ENCODE data around the gene HOXD9.

The HOXD9 gene

DNA sequence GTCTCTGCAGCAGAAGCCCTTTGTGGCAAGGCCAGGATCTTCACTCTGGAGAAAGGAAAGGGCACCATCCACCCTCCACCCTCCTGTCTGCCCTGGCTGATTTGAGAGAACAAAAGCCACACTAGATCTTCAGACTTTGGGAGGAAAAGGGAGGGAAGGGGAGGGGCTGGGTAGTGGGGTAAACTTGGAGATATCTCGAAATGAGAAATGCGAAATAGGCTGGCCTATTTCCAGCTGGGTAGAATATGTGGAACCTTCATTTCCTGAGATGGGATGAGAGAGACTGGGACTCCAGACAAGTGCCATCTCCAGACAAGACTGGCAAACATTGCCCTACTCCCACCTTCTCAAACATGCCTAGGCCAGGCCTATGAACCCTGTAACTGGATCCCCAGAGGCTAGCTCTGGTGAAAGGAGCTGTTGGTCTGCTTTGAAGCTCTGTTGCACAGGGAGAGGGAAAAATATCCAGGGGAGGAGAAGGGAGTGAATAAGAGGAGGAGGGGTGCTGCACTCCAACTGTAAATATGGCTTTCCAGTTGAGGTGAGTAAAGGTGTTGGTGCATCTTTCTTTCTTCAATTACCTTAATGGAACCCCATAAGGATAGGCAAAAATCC is 21.2 kb upstream of the HOXD9 start:
- Histone ChIP-seq H3K9me3 (ENCODE audit: control insufficient read depth, insufficient read depth, low read depth, low read length) (no peaks in the 10 kb centered on the region), H3K4me1 (ENCODE audit: control insufficient read depth, insufficient read depth, low read length) (peaks cover 59% of the 10 kb centered on the region), H3K27me3 (ENCODE audit: control insufficient read depth, insufficient read depth, low read length) (peaks cover 100% of the 10 kb centered on the region), H3K9ac (ENCODE audit: low read length) (no peak overlapping the region), H3K4me3 (ENCODE audit: low read depth, low read length) (no peak overlapping the region), H3K36me3 (ENCODE audit: control insufficient read depth, insufficient read depth, low read length) (no peaks in the 10 kb centered on the region), H3K27ac (ENCODE audit: low read depth, low read length) (no peak overlapping the region)

- Histone ChIP-seq H3K4me1 (ENCODE audit: control insufficient read depth, insufficient read depth, low read length) (peaks cover 53% of the 10 kb centered on the region), H3K9me3 (ENCODE audit: control insufficient read depth, insufficient read depth, low read depth, low read length) (no peaks in the 10 kb centered on the region), H3K27me3 (ENCODE audit: control insufficient read depth, insufficient read depth, low read length) (peaks cover 100% of the 10 kb centered on the region), H3K36me3 (ENCODE audit: control insufficient read depth, insufficient read depth, low read length) (no peaks in the 10 kb centered on the region), H3K4me3 (ENCODE audit: low read depth, low read length) (no peak overlapping the region), H3K9ac (ENCODE audit: low read length) (no peak overlapping the region), H3K27ac (ENCODE audit: low read depth, low read length) (no peak overlapping the region)
Observed at GRCh38 chr2:176101842-176102241, 20.7 kb upstream of the HOXD9 start.

- peaks cover 100% of the 10 kb centered on the region for H3K27me3 ChIP-seq (ENCODE audit: control insufficient read depth, insufficient read depth, low read length)
- no peaks in the 10 kb centered on the region for H3K9me3 ChIP-seq (ENCODE audit: control insufficient read depth, insufficient read depth, low read depth, low read length)
- H3K4me1 ChIP-seq (ENCODE audit: control insufficient read depth, insufficient read depth, low read length), result peaks cover 57% of the 10 kb centered on the region
- H3K36me3 ChIP-seq (ENCODE audit: control insufficient read depth, insufficient read depth, low read length), result no peaks in the 10 kb centered on the region
- no peak overlapping the region for H3K9ac ChIP-seq (ENCODE audit: low read length)
- no peak overlapping the region for H3K27ac ChIP-seq (ENCODE audit: low read depth, low read length)
- H3K4me3 ChIP-seq (ENCODE audit: low read depth, low read length), result no peak overlapping the region
Observed at GRCh38 chr2:176102309-176102866, 20.1 kb upstream of the HOXD9 start.

DNA sequence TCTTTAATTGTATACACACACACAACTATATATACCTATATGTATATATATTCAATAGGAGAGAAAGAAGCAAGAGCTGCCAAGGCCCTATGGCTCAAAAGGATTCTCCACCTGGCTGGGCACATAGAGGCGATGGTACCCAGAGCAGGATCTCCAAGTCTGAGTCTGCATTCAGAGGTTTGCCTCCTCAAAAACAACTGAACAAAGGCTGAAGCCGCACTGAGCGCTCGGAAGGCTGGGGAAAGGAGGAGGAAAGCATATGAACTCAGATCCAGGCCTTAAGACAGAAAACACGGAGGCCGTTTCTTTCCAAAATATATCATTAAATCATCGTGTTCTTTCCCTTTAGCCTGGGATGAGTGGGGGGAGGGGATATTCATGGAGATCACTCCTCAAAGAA is 19.3 kb upstream of the HOXD9 start:
- H3K27me3 ChIP-seq (ENCODE audit: control insufficient read depth, insufficient read depth, low read length), result peaks cover 99% of the 10 kb centered on the region
- H3K4me3 ChIP-seq (ENCODE audit: low read depth, low read length), result no peak overlapping the region
- no peak overlapping the region for H3K9ac ChIP-seq (ENCODE audit: low read length)
- no peak overlapping the region for H3K27ac ChIP-seq (ENCODE audit: low read depth, low read length)
- no peaks in the 10 kb centered on the region for H3K9me3 ChIP-seq (ENCODE audit: control insufficient read depth, insufficient read depth, low read depth, low read length)
- no peaks in the 10 kb centered on the region for H3K36me3 ChIP-seq (ENCODE audit: control insufficient read depth, insufficient read depth, low read length)
- H3K4me1 ChIP-seq (ENCODE audit: control insufficient read depth, insufficient read depth, low read length), result peaks cover 52% of the 10 kb centered on the region

DNA sequence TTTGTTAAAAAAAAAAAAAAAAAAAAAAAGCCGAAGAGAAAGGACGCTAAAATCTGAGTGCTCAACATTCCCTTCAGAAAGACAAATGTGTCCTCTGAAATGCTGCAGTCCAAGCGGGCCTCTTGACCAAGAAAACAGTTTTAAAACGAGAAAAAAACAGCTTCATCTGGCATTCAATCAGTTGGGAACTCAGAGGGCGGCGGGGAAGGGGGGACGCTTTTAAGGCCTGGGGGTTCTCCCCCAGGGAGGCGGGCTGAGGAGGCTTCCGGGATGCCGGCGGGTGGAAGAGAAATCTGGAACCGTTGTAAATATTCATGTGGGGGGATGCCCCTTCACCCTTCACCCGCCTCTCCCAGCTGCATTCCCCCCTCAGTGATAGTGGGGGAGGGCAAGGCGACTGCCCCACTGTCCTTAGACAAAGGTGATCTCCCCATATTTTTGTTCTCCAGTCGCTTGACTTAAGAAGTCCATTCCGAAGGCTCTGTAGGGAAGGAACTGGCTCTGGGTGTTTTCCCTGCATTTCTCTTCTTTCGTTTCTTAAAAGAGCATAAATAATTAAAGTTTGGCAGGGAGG is 18.7 kb upstream of the HOXD9 start:
- H3K4me3 ChIP-seq (ENCODE audit: low read depth, low read length), result peak overlapping the region; percentile 52
- H3K4me1 ChIP-seq (ENCODE audit: control insufficient read depth, insufficient read depth, low read length), result peaks cover 51% of the 10 kb centered on the region
- no peak overlapping the region for H3K9ac ChIP-seq (ENCODE audit: low read length)
- H3K27ac ChIP-seq (ENCODE audit: low read depth, low read length), result no peak overlapping the region
- H3K27me3 ChIP-seq (ENCODE audit: control insufficient read depth, insufficient read depth, low read length), result peaks cover 99% of the 10 kb centered on the region
- H3K9me3 ChIP-seq (ENCODE audit: control insufficient read depth, insufficient read depth, low read depth, low read length), result no peaks in the 10 kb centered on the region
- H3K36me3 ChIP-seq (ENCODE audit: control insufficient read depth, insufficient read depth, low read length), result no peaks in the 10 kb centered on the region

GRCh38 chr2:176104316-176105077 is 18.0 kb upstream of the HOXD9 start:
- Histone ChIP-seq H3K27ac (ENCODE audit: low read depth, low read length) (no peak overlapping the region), H3K4me1 (ENCODE audit: control insufficient read depth, insufficient read depth, low read length) (peaks cover 45% of the 10 kb centered on the region), H3K27me3 (ENCODE audit: control insufficient read depth, insufficient read depth, low read length) (peaks cover 99% of the 10 kb centered on the region), H3K9me3 (ENCODE audit: control insufficient read depth, insufficient read depth, low read depth, low read length) (no peaks in the 10 kb centered on the region), H3K36me3 (ENCODE audit: control insufficient read depth, insufficient read depth, low read length) (no peaks in the 10 kb centered on the region), H3K4me3 (ENCODE audit: low read depth, low read length) (peak overlapping the region; percentile 52), H3K9ac (ENCODE audit: low read length) (peak overlapping the region; percentile 62)

DNA sequence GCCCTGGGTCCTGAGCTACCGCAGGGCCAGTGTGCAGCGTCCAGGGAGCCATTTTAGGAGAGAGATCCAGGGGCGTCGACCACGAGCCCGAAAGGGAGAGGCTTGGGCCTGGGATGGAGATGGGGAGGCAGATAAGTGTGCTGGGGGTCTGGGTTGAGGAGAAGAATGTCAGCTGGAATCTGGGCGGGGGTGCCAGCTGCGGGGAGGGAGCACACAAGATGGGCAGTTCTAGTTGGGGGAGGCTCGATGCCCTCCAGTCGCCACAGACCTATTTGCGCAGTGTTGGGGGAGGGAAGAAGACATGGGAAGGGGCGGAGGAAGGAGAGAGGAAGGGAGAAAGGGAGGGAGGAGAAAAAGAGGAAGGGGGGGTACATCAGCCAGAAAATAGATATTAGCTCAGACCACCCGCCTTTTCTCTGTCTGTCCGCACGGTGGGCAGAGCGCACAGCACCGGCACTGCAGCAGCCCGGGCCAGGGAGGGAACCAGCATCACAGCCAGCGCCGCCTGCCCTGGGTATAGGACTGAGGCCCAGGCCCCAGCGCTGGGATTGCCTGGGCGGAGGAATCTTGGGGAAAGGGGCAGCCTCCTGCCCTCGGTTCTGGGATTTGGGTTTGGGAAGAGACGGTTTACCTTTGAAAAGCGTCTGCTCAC is 17.3 kb upstream of the HOXD9 start:
- H3K4me1 ChIP-seq (ENCODE audit: control insufficient read depth, insufficient read depth, low read length), result peaks cover 40% of the 10 kb centered on the region
- H3K4me3 ChIP-seq (ENCODE audit: low read depth, low read length), result peak overlapping the region; percentile 52
- peaks cover 99% of the 10 kb centered on the region for H3K27me3 ChIP-seq (ENCODE audit: control insufficient read depth, insufficient read depth, low read length)
- peak overlapping the region; percentile 62 for H3K9ac ChIP-seq (ENCODE audit: low read length)
- H3K9me3 ChIP-seq (ENCODE audit: control insufficient read depth, insufficient read depth, low read depth, low read length), result no peaks in the 10 kb centered on the region
- no peak overlapping the region for H3K27ac ChIP-seq (ENCODE audit: low read depth, low read length)
- no peaks in the 10 kb centered on the region for H3K36me3 ChIP-seq (ENCODE audit: control insufficient read depth, insufficient read depth, low read length)

GRCh38 chr2:176105730-176106580 is 16.6 kb upstream of the HOXD9 start:
- H3K4me1 ChIP-seq (ENCODE audit: control insufficient read depth, insufficient read depth, low read length), result peaks cover 33% of the 10 kb centered on the region
- H3K9me3 ChIP-seq (ENCODE audit: control insufficient read depth, insufficient read depth, low read depth, low read length), result no peaks in the 10 kb centered on the region
- no peak overlapping the region for H3K27ac ChIP-seq (ENCODE audit: low read depth, low read length)
- peak overlapping the region; percentile 52 for H3K4me3 ChIP-seq (ENCODE audit: low read depth, low read length)
- H3K36me3 ChIP-seq (ENCODE audit: control insufficient read depth, insufficient read depth, low read length), result no peaks in the 10 kb centered on the region
- peaks cover 99% of the 10 kb centered on the region for H3K27me3 ChIP-seq (ENCODE audit: control insufficient read depth, insufficient read depth, low read length)
- peak overlapping the region; percentile 62 for H3K9ac ChIP-seq (ENCODE audit: low read length)

DNA sequence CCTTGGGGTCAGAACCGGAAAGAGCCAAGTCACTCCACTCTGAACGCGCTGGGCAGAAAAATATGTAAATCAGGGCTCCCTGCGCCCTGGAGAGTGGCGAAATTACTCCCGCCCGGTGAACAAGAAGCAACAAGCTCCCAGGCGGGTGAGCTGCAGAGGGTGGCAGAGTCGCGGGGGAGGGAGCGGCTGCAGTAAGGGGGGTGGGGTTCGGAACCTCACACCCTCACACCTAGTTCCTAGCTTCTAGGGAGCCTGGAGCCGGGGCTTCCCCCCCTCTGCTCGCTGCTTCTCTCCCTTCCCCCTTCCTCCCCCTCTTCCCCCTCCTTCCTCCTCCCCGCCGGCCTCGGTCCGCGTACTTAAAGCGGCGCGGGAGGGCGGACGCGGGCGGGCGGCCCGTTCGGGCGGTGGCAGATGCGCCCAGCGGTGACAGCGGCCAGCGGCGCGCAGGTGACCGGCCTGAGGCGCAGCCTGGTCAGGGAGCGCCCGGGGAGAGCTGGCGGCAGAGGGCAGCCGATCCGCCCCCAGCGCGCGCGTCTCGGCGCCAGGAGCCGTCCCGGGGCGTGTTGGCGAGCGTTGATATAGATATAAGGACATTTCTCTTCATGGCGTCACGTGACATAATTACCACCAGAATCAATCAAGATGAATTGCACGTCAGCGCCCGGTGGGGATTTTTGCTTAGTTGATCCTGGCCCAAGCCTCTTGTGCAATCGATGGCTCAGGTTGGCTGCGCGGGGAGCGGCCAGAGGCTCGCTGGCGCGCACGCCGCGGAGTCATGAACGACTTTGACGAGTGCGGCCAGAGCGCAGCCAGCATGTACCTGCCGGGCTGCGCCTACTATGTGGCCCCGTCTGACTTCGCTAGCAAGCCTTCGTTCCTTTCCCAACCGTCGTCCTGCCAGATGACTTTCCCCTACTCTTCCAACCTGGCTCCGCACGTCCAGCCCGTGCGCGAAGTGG is 15.7 kb upstream of the HOXD9 start, which contains the start of gene HOXD11:
Gene HOXD11, plus strand, starts transcription at position 700 of the 959 bp plus-strand sequence. Its CDS starts 76 bp downstream, at position 776.
- peaks cover 33% of the 10 kb centered on the region for H3K4me1 ChIP-seq (ENCODE audit: control insufficient read depth, insufficient read depth, low read length)
- H3K36me3 ChIP-seq (ENCODE audit: control insufficient read depth, insufficient read depth, low read length), result no peaks in the 10 kb centered on the region
- no peaks in the 10 kb centered on the region for H3K9me3 ChIP-seq (ENCODE audit: control insufficient read depth, insufficient read depth, low read depth, low read length)
- peak within 1 kb of the TSS; percentile 62 for H3K9ac ChIP-seq (ENCODE audit: low read length)
- peak within 1 kb of the TSS; percentile 52 for H3K4me3 ChIP-seq (ENCODE audit: low read depth, low read length)
- H3K27ac ChIP-seq (ENCODE audit: low read depth, low read length), result no peak within 1 kb of the TSS
- H3K27me3 ChIP-seq (ENCODE audit: control insufficient read depth, insufficient read depth, low read length), result peaks cover 99% of the 10 kb centered on the region

Data from HUES6 (cell line).